ENCODE results near the gene ELMO1.

GRCh38 chr7:37379546-37380277 is 69.0 kb downstream of the ELMO1 start:
- no peak for TF ChIP-seq MXI1 (IDR thresholded peaks at IDR 0.05; ENCODE audit: borderline replicate concordance, low read depth, low read length)
- TF ChIP-seq ZIK1 (CRISPR knock-in tag; IDR thresholded peaks at IDR 0.05; ENCODE audit: borderline replicate concordance, low read depth): no peak
- no peak for TF ChIP-seq MLX (CRISPR knock-in tag; IDR thresholded peaks at IDR 0.05)
- no peak for TF ChIP-seq ETV5 (CRISPR knock-in tag; IDR thresholded peaks at IDR 0.05; ENCODE audit: borderline replicate concordance)
- TF ChIP-seq ZBTB43 (CRISPR knock-in tag; conservative IDR thresholded peaks at IDR 0.05): no peak
- no peak for TF ChIP-seq SIN3A (IDR thresholded peaks at IDR 0.05; ENCODE audit: borderline replicate concordance, low read depth, low read length)
- TF ChIP-seq ZFP91 (CRISPR knock-in tag; IDR thresholded peaks at IDR 0.05; ENCODE audit: borderline replicate concordance): no peak
- TF ChIP-seq TCF7L2 (IDR thresholded peaks at IDR 0.05; ENCODE audit: low read depth, low read length): no peak
- no peak for TF ChIP-seq GABPA (IDR thresholded peaks at IDR 0.05; ENCODE audit: low read depth, low read length)
- no peak for TF ChIP-seq GABPA (CRISPR knock-in tag; IDR thresholded peaks at IDR 0.05; ENCODE audit: low read depth)
- no peak for TF ChIP-seq BCL6 (CRISPR knock-in tag; IDR thresholded peaks at IDR 0.05)

Data from HepG2 (cell line).